Measurements from ENCODE around the gene NOTUM.

The NOTUM gene

DNA sequence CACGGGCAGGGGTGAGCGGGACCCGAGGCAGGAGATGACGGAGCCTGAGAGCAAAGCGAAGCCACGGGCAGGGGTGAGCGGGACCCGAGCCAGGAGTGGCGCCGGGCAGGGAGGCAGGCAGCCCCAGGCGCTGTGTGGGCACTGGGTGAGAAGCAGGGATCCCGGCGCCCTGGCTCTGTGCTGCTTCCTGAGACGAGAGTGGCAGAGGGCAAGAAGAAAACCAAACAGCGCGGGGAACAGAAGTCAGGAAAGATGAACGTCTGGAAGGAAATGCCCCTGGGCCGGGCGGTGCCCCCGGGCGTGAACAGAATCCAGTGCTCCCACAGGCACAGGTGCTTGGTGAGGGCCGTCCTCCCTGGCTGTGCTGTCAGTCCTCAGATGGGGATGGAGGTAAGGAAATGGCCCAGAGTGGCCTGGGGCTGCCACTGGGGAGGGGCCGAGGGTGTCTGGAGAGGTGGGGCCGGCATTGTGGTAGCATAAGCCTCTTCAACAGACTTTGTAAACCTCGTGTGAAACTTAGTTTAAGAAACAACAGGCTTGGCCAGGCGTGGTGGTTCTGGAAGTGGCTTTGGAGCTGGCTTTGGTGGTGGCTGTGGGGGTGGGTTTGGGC, 26.3 kb upstream of the NOTUM start:
- Histone ChIP-seq H3K79me2 (ENCODE audit: control insufficient read depth, low read length) (no peaks in the 10 kb centered on the region), H3K9me2 (replicated peaks; ENCODE audit: control insufficient read depth, low read length) (no peaks in the 10 kb centered on the region), H3F3A (ENCODE audit: control insufficient read depth, insufficient read depth) (no peaks in the 10 kb centered on the region), H3K4me1 (ENCODE audit: control insufficient read depth, low read length) (no peaks in the 10 kb centered on the region), H3K27ac (ENCODE audit: low read depth, low read length) (no peak overlapping the region), H3K4me2 (ENCODE audit: low read length) (no peak overlapping the region), H3K4me3 (ENCODE audit: low read length) (no peak overlapping the region), H3K36me3 (ENCODE audit: control insufficient read depth, low read length) (peaks cover 11% of the 10 kb centered on the region; the same call in 1 of the 2 replicates), H4K20me1 (ENCODE audit: control insufficient read depth, insufficient read depth, low read depth, low read length) (no peaks in the 10 kb centered on the region), H3K9me3 (ENCODE audit: control insufficient read depth, insufficient read depth, low read length) (no peaks in the 10 kb centered on the region), H3K27me3 (ENCODE audit: control insufficient read depth, low read length) (no peaks in the 10 kb centered on the region)
- TF ChIP-seq, protein P1, sequence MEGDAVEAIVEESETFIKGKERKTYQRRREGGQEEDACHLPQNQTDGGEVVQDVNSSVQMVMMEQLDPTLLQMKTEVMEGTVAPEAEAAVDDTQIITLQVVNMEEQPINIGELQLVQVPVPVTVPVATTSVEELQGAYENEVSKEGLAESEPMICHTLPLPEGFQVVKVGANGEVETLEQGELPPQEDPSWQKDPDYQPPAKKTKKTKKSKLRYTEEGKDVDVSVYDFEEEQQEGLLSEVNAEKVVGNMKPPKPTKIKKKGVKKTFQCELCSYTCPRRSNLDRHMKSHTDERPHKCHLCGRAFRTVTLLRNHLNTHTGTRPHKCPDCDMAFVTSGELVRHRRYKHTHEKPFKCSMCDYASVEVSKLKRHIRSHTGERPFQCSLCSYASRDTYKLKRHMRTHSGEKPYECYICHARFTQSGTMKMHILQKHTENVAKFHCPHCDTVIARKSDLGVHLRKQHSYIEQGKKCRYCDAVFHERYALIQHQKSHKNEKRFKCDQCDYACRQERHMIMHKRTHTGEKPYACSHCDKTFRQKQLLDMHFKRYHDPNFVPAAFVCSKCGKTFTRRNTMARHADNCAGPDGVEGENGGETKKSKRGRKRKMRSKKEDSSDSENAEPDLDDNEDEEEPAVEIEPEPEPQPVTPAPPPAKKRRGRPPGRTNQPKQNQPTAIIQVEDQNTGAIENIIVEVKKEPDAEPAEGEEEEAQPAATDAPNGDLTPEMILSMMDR (IDR thresholded peaks at IDR 0.05; ENCODE audit: low read depth, low read length, poor library complexity, severe bottlenecking): no peak
- no peak for TF ChIP-seq EZH2phosphoT487 (IDR thresholded peaks at IDR 0.05; ENCODE audit: borderline replicate concordance, low read length)

DNA sequence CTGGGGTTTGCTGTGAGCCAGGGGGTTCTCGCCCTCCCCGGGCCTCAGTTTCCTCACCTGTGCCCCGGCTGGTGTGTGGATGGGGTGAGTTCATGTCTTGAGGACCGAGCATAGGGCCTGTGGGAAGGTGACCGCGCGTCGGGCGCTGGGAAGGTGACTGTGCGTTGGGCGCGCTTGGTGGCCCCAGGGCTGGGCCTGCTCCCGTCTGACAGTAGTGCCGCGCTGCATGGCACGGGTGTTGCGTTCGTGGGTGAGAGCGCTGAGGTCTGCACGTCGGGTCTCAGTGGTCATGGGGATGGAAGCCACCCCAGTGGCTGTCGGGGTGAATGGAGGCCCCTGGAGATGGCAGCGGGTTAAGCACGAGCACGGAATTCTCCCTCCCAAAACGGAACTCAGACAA, 25.6 kb upstream of the NOTUM start:
- H3K4me1 ChIP-seq (ENCODE audit: control insufficient read depth, low read length): no peaks in the 10 kb centered on the region
- H3K4me2 ChIP-seq (ENCODE audit: low read length): no peak overlapping the region
- TF ChIP-seq EZH2phosphoT487 (IDR thresholded peaks at IDR 0.05; ENCODE audit: borderline replicate concordance, low read length): no peak
- TF ChIP-seq, protein P1 (IDR thresholded peaks at IDR 0.05; ENCODE audit: low read depth, low read length, poor library complexity, severe bottlenecking): no peak
- H3K4me3 ChIP-seq (ENCODE audit: low read length): no peak overlapping the region
- H3K27ac ChIP-seq (ENCODE audit: low read depth, low read length): no peak overlapping the region
- peaks cover 11% of the 10 kb centered on the region; the same call in 1 of the 2 replicates for H3K36me3 ChIP-seq (ENCODE audit: control insufficient read depth, low read length)
- no peaks in the 10 kb centered on the region for H3F3A ChIP-seq (ENCODE audit: control insufficient read depth, insufficient read depth)
- no peaks in the 10 kb centered on the region for H4K20me1 ChIP-seq (ENCODE audit: control insufficient read depth, insufficient read depth, low read depth, low read length)
- no peaks in the 10 kb centered on the region for H3K9me3 ChIP-seq (ENCODE audit: control insufficient read depth, insufficient read depth, low read length)
- H3K27me3 ChIP-seq (ENCODE audit: control insufficient read depth, low read length): no peaks in the 10 kb centered on the region
- no peaks in the 10 kb centered on the region for H3K9me2 ChIP-seq (replicated peaks; ENCODE audit: control insufficient read depth, low read length)
- H3K79me2 ChIP-seq (ENCODE audit: control insufficient read depth, low read length): no peaks in the 10 kb centered on the region

DNA sequence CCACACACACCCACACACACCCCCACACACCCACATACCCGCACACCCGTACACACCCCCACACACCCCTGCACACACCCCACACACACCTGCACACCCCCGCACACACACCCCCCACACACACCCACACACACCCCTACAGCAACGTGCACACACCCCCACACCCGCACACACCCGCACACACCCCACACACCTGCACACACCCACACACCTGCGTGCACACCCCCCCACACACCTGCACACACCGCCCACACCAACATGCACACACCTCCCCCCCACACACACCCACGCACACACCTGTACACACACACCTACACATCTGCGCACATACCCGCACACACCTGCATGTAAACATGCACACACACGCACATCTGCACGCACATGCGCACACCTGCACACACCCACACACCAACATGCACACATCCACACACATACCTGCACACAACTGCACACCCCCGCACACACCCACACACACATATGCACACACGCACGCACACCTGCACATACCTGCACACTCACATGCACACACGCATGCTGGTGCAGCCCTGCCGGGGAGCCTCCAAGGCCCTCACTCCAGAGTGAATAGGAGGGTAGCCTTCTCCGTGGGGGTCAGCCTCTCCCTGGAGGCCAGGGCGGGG, 23.9 kb upstream of the NOTUM start:
- TF ChIP-seq, protein P1 (IDR thresholded peaks at IDR 0.05; ENCODE audit: low read depth, low read length, poor library complexity, severe bottlenecking): no peak
- peaks cover 14% of the 10 kb centered on the region; the same call in 1 of the 2 replicates for H3K36me3 ChIP-seq (ENCODE audit: control insufficient read depth, low read length)

More for the DNA sequence above, 23.9 kb upstream of the NOTUM start:
- H3K4me1 ChIP-seq (ENCODE audit: control insufficient read depth, low read length): no peaks in the 10 kb centered on the region
- no peaks in the 10 kb centered on the region for H3K79me2 ChIP-seq (ENCODE audit: control insufficient read depth, low read length)
- no peaks in the 10 kb centered on the region; the same call in 1 of the 2 replicates for H3F3A ChIP-seq (ENCODE audit: control insufficient read depth, insufficient read depth)
- H3K27me3 ChIP-seq (ENCODE audit: control insufficient read depth, low read length): no peaks in the 10 kb centered on the region
- no peaks in the 10 kb centered on the region for H4K20me1 ChIP-seq (ENCODE audit: control insufficient read depth, insufficient read depth, low read depth, low read length)
- no peaks in the 10 kb centered on the region for H3K9me3 ChIP-seq (ENCODE audit: control insufficient read depth, insufficient read depth, low read length)
- H3K4me3 ChIP-seq (ENCODE audit: low read length): no peak overlapping the region
- no peak overlapping the region for H3K4me2 ChIP-seq (ENCODE audit: low read length)
- no peak overlapping the region for H3K27ac ChIP-seq (ENCODE audit: low read depth, low read length)
- H3K9me2 ChIP-seq (replicated peaks; ENCODE audit: control insufficient read depth, low read length): no peaks in the 10 kb centered on the region
